ENCODE measurements around the gene TXNRD2. TPM values are rescaled to one million over a fixed set of nuclear protein-coding genes. Genes with fewer than 3 reads are reported as not detected.

TXNRD2 gene
- total RNA-seq, 1 donor from 2014 or later = 23.0 TPM

- H3K27me3 Mint-ChIP-seq (ENCODE audit: unreplicated experiment) = peaks cover 3% of the 10 kb centered on the region
- peaks cover 5% of the 10 kb centered on the region for H3K4me1 Mint-ChIP-seq (ENCODE audit: unreplicated experiment)
- no peak for TF ChIP-seq CTCF (IDR thresholded peaks at IDR 0.05; ENCODE audit: unreplicated experiment)
- no peak overlapping the region for H3K4me3 Mint-ChIP-seq (ENCODE audit: unreplicated experiment)
- no peaks in the 10 kb centered on the region for H3K36me3 Mint-ChIP-seq (ENCODE audit: low read depth, unreplicated experiment)
- no peaks in the 10 kb centered on the region for H3K9me3 Mint-ChIP-seq (ENCODE audit: unreplicated experiment)
- H3K27ac Mint-ChIP-seq (ENCODE audit: unreplicated experiment) = no peak overlapping the region
- DNase-seq (ENCODE audit: low spot score) = no peak
Measured at GRCh38 chr22:19826619-19826950, 115.0 kb downstream of the TXNRD2 start.

GRCh38 chr22:19825904-19826618 lies 115.6 kb downstream of the TXNRD2 start:
- Mint-ChIP-seq H3K9me3 (ENCODE audit: unreplicated experiment) (no peaks in the 10 kb centered on the region), H3K4me3 (ENCODE audit: unreplicated experiment) (no peak overlapping the region), H3K36me3 (ENCODE audit: low read depth, unreplicated experiment) (no peaks in the 10 kb centered on the region), H3K27ac (ENCODE audit: unreplicated experiment) (no peak overlapping the region), H3K4me1 (ENCODE audit: unreplicated experiment) (peaks cover 5% of the 10 kb centered on the region), H3K27me3 (ENCODE audit: unreplicated experiment) (peaks cover 3% of the 10 kb centered on the region)
- DNase-seq (ENCODE audit: low spot score) = no peak
- TF ChIP-seq CTCF (IDR thresholded peaks at IDR 0.05; ENCODE audit: unreplicated experiment) = no peak

Small RNAs within 50 kb of the gene (microRNA-seq; reads per million reads assigned to microRNA genes)
- gene MIR4761 (ENCODE audit: unreplicated experiment) = not detected

Other genes with a start within 250 kb of the TXNRD2 start
- gene SEPTIN5, start 227.3 kb downstream of the TXNRD2 start, total RNA-seq (ENCODE audit: unreplicated experiment) = 2.3 TPM
- gene GP1BB, start 218.3 kb downstream of the TXNRD2 start, total RNA-seq (ENCODE audit: unreplicated experiment) = not detected
- gene TBX1, start 181.0 kb downstream of the TXNRD2 start, total RNA-seq (ENCODE audit: unreplicated experiment) = 0.56 TPM
- 3.7 TPM for gene GNB1L, start 86.9 kb downstream of the TXNRD2 start, total RNA-seq (ENCODE audit: unreplicated experiment)
- 20.3 TPM for gene RTL10, start 86.9 kb downstream of the TXNRD2 start, total RNA-seq (ENCODE audit: unreplicated experiment)
- gene COMT, start within 50 bp of the TXNRD2 start, total RNA-seq (ENCODE audit: unreplicated experiment) = 49.0 TPM
- gene ARVCF, start 75.0 kb upstream of the TXNRD2 start, total RNA-seq (ENCODE audit: unreplicated experiment) = 67.3 TPM
- 15.3 TPM for gene TANGO2, start 79.3 kb upstream of the TXNRD2 start, total RNA-seq (ENCODE audit: unreplicated experiment)
- gene DGCR8, start 138.4 kb upstream of the TXNRD2 start, total RNA-seq (ENCODE audit: unreplicated experiment) = 46.6 TPM
- 142 TPM for gene RANBP1, start 174.3 kb upstream of the TXNRD2 start, total RNA-seq (ENCODE audit: unreplicated experiment)
- 44.8 TPM for gene TRMT2A, start 175.4 kb upstream of the TXNRD2 start, total RNA-seq (ENCODE audit: unreplicated experiment)
- 118 TPM for gene ZDHHC8, start 190.0 kb upstream of the TXNRD2 start, total RNA-seq (ENCODE audit: unreplicated experiment)
- not detected for gene CCDC188, start 209.2 kb upstream of the TXNRD2 start, total RNA-seq (ENCODE audit: unreplicated experiment)

Measured in endothelial cell (in vitro differentiated cells).